NCI-H345 (cell line): ENCODE measurements around the gene MSANTD7.
"Not testable (repeated sequence)": the region's sequence is repeated elsewhere in the genome, so short reads cannot be mapped to it uniquely, and the experiment has no call there.

ENCODE experiments used
- DNase-seq: peaks from one replicate; lab custom pipeline; 2025; lab: John Stamatoyannopoulos, UW

Gene MSANTD7

GRCh38 chr10:14837757-14838581 lies at the start of gene MSANTD7, which contains the start of the genes CDNF and HSPA14:
Gene MSANTD7 (plus strand): TSS chr10:14838306. CDS start chr10:14842285, 3,979 bp downstream.
Gene CDNF (minus strand): TSS chr10:14838037. CDS start chr10:14837946, 91 bp downstream.
Gene HSPA14 (plus strand): TSS chr10:14838306. CDS start chr10:14838403, 97 bp downstream.
- peak; percentile 97 for DNase-seq

DNA sequence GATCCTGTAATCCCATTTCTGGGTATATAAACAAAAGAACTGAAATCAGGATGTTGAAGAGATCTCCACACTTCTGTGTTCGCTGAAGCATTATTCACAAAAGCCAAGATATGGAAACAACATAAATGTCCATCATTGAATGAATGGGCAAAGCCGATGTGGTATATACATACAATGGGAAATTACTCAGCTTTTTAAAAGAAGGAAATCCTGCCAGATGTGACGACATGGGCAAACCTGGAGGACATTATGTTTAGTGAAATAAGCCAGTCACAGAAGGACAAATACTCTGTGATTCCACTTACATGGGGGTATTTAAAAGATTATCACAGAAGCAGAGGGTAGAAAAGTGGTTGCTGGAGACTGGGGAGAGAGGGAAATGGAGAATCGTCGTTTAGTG lies 39.5 kb upstream of the MSANTD7 start:
- DNase-seq, result no peak

DNA sequence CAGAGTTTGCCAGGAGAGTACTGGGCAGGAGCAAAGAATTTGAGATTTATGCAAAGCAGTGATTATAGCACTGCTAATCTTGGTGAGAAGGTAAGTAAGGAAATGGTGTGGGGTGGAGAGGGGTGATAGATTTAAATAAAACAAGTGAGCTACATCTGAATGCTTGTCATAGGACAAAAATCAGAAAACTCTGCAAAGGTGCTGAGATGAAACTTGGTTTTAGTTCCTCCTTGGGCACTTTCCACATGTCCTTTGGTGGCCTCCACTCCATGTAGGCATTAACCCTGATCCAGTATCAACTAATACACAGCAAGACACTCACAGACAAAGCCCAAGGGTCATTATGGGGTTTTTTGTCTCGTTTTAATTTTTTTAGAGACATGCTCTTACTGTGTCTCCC lies 37.7 kb upstream of the MSANTD7 start:
- no peak for DNase-seq

- DNase-seq, result no peak
These were observed 36.4 kb upstream of the MSANTD7 start for GRCh38 chr10:14801723-14802122.

- DNase-seq, result no peak
These were observed 34.3 kb upstream of the MSANTD7 start for GRCh38 chr10:14803827-14804226.

DNA sequence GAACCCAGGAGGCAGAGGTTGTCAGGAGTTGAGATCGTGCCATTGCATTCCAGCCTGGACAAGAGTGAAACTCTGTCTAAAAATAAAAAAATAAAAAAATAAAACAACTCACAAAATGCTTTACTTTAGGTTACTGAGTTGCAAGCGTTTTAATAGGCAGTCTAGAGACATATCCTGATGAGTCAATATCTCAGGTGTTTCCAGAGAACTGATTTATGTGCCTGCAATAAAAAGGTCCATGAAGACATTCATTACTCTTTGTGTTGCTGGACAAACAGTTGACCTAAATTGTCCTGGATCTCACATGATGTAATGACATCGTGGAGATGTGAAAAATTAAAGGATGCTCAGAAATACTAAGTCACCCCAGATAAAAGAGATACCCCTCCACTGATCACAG lies 31.8 kb upstream of the MSANTD7 start:
- DNase-seq, result no peak

GRCh38 chr10:14810969-14811953 lies 26.8 kb upstream of the MSANTD7 start:
- no peak for DNase-seq

DNA sequence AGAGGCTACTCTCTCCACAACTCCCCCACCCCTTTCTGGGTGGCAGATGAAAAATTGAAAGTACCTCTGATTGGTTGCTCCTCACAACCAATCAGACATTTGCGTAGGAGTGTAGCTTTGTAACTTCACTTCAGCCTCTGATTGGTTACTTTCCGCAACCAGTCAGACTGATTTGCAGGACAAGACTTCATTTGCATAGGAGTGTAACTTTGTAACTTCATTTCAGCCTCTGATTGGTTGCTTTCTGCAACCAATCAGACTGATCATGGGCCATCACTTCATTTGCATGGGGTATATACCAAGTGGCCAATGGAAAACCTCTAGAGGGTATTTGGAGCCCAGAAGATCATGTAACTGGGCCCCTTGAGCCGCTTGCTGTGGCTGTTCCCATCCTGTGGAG lies 25.8 kb upstream of the MSANTD7 start:
- no peak for DNase-seq

GRCh38 chr10:14815681-14816080 lies 22.4 kb upstream of the MSANTD7 start:
- no peak for DNase-seq

DNA sequence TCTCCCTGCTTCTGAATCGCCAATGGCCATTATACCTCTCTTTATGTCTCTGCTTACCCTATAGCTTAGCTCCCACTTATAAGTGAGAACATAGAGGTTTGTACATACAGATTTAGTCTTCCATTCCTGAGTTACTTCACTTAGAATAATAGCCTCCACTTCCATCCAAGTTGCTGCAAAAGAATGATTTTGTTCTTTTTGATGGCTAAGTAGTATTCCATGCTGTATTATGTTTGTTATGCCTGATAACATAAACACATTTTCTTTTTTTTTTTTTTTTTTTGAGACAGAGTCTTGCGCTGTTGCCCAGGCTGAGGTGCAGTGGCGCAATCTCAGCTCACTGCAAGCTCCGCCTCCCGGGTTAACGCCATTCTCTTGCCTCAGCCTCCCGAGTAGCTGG lies 21.4 kb upstream of the MSANTD7 start:
- not testable (repeated sequence) for DNase-seq

DNA sequence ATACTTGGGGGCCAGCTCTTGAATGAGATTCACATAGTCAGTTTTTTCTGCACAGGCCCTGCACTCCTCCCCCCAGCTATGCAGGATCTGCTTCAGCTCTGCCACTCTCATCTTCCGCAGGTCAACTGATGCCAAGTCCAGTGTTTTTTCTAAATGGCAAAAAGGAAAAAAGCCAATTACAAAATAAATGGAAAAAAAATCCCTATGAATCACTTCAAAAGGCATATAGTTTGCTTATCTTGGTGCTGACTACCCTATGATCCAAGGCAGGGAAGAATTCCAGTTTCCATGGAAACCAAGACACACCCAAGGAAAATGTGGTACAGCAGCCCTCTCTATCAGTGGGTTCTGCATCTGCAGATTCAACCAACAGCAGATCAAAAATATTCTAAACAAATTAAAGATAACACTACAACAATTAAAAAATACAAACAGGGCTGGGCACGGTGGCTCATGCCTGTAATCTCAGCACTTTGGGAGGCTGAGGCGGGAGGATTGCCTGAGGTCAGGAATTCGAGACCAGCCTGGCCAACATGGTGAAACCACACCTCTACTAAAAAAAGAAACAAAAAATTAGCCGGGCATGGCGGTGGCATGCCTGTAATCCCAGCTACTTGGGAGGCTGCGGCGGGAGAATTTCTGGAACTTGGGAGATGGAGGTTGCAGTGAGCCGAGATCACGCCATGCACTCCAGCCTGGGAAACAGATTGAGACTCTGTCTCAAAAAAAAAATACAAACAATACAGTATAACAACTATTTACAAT lies 17.9 kb upstream of the MSANTD7 start:
- no peak for DNase-seq

DNA sequence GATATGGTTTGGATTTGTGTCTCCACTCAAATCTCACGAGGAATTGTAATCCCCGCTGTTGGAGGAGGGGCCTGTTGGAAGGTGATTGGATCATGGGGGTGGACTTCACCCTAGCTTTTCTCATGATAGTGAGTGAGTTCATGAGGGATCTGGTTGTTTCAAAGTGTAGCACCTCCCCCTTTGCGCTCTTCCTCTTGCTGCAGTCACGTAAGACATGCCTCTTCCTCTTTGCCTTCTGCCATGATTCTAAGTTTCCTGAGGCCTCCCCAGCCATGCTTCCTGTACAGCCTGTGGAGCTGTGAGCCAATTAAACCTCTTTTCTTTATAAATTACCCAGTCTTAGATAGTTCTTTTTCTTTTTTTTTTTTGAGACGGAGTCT lies 17.3 kb upstream of the MSANTD7 start:
- DNase-seq, result no peak

- no peak for DNase-seq
These were observed 16.3 kb upstream of the MSANTD7 start for GRCh38 chr10:14821635-14822375.

DNA sequence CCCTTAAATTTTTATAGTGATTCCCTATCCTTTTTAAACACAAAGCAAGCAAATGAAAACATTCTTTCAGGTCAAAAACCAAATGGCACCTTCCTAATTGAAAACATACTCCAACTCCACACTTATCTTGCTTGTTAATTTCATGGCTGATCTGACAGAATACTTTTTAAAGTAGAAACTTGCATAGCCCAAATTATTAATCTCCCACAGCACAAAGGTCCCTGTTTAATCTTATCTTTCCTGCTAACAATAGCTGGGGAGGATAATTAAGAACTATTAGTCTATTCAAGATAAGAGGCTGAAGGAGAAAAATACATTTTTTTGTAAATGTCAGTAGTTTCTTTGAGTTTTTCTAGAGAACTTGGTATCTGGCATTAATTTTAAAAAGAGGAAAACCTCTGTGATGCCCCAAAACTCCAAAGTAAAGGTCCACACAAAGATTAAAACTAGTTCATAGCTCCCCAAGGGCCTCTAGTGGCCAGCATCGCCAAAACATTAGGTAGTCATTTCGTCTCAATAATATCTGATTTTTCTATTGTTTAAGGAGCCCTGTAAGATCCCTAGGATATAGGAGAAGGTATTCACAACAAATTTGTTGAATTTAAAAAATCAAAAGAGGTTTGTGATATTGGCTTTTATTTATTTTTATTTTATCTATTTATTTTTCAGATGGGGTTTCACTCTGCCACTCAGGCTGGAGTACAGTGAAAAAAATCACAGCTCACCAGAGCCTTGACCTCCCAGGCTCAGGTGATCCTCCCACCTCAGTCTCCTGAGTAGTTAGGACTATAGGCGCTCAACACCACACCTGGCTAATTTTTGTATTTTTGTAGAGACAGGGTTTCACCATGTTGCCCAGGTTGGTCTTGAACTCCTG lies 15.0 kb upstream of the MSANTD7 start:
- DNase-seq, result peak; percentile 9

DNA sequence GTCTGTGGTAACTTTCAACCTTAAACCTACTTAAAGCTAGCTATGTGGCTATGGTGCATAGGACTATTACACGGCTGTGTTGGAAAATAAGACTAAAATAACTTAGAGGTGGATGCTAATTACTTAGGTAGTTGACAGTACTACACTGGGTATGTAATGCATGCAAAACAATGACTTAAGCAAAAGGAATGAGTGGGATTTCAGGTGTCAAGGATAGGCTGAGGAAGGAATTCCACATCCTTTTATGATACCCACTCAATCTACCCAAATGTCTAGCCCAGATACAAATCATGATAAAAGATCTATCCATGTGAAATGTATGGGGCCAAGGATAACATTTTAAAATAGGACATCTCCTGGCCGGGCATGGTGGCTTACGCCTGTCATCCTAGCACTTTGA lies 14.1 kb upstream of the MSANTD7 start:
- DNase-seq, result no peak

DNA sequence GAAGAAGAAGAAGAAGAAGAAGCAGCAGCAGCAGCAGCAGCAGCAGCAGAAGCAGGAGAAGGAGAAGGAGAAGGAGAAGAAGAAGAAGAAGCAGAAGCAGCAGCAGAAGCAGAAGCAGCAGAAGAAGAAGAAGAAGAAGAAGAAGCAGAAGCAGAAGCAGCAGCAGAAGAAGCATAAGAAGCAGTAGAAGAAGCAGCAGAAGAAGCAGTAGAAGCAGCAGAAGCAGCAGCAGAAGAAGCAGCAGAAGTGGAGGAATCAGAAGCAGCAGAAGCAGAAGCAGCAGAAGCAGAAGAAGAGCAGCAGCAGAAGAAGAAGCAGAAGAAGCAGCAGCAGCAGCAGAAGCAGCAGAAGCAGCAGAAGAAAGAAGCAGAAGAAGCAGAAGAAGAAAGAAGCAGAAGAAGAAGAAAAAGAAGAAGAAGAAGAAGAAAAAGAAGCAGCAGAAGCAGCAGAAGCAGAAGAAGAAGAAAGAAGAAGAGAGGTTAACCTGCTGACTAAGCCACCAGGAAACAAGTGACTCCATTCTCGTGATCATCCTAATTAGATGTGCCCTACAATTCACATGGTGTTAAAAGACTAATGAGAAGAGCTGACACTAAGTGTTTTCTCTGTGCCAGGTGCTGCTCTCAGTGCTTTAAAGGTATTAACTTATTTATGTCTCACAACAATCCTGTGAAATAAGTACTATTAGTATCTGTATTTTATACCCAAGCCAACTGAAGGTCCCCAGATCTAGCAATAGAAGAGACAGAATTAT lies 11.9 kb upstream of the MSANTD7 start:
- DNase-seq, result no peak

DNA sequence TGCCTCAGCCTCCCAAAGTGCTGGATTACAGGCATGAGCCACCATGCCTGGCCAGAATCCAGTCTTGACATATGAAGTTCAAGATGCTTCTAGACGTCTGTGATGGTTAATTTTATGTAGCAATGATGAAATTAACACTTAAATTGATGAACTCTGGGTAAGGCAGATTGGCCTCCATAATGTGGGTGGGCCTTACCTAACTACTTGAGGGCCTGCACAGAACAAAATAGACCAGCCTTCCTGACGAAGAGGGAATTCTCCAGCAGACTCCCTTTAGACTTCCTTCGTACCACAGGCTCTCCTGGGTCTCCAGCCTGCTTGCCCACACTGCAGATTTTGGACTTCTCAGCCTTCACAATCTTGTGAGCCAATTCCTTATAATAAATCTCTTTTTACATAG lies 5.0 kb upstream of the MSANTD7 start:
- no peak for DNase-seq

- DNase-seq, result no peak
These were observed 1.9 kb upstream of the MSANTD7 start for GRCh38 chr10:14836208-14836607.

DNA sequence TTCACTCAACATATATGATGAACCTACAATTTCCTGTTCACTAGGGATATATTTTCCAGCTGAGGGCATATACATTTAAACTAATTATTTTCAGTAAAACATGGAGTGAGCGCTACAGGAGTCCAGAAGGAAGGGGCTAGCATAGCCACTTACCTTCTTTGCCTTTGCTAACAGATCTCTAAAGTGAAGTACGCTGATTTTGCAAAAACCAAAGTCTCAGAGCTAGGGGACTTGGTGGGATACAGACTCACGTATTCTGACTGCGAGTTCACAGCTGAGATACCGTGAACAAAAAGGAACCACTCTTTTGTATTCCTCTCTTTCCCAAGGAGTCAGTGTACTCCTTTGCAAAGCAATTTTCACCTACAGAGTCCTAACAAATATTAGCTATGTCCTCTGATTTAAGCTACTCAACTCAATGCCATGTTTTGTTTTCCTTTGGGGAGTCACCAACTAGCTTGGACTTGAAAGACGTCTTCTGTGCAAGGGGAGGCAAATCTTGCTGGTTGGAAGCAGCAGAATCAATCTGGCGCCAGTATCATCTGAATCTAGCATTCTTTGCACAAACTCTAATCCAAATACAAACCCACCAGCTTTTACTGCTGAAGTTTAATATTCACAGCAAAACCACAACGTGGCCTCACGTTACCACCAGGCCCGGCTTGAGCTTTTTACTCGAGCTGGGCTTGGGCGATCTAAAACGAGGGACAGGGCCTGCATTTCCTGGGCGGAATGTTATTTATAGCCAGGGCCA lies 926 bp upstream of the MSANTD7 start:
- no peak for DNase-seq
